ENCODE results near the gene ABHD2.

Gene ABHD2

GRCh38 chr15:89087161-89087829 lies 961 bp upstream of the ABHD2 start:
- peak overlapping the region; percentile 14 to 82; a peak in 3 of 4 replicates for H3K4me3 ChIP-seq (ENCODE audit: low read depth in 1 of 2, low read length in 2 of 2)
- TF ChIP-seq EZH2 (IDR thresholded peaks at IDR 0.05; ENCODE audit: borderline replicate concordance, low read depth, low read length, severe bottlenecking), result no peak
- TF ChIP-seq, protein P1, sequence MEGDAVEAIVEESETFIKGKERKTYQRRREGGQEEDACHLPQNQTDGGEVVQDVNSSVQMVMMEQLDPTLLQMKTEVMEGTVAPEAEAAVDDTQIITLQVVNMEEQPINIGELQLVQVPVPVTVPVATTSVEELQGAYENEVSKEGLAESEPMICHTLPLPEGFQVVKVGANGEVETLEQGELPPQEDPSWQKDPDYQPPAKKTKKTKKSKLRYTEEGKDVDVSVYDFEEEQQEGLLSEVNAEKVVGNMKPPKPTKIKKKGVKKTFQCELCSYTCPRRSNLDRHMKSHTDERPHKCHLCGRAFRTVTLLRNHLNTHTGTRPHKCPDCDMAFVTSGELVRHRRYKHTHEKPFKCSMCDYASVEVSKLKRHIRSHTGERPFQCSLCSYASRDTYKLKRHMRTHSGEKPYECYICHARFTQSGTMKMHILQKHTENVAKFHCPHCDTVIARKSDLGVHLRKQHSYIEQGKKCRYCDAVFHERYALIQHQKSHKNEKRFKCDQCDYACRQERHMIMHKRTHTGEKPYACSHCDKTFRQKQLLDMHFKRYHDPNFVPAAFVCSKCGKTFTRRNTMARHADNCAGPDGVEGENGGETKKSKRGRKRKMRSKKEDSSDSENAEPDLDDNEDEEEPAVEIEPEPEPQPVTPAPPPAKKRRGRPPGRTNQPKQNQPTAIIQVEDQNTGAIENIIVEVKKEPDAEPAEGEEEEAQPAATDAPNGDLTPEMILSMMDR (IDR thresholded peaks at IDR 0.05; ENCODE audit: borderline replicate concordance, extremely low read depth, low read length, poor library complexity, severe bottlenecking), result no peak
- DNase-seq (no peak), ATAC-seq (ENCODE audit: insufficient read depth, low read depth) (no peak)
- peak overlapping the region; percentile 53 for H3K9ac ChIP-seq (ENCODE audit: low read depth, low read length)
- peaks cover 12% of the 10 kb centered on the region for H3K79me2 ChIP-seq (ENCODE audit: insufficient read depth, low read length)
- H3K27me3 ChIP-seq (ENCODE audit: insufficient read depth, low read length, poor library complexity), result no peaks in the 10 kb centered on the region
- H3K4me2 ChIP-seq (ENCODE audit: insufficient read depth, low read length), result peak overlapping the region; percentile 98
- peaks cover 22% of the 10 kb centered on the region for H3K4me1 ChIP-seq (ENCODE audit: insufficient read depth, low read length)
- no peaks in the 10 kb centered on the region; the same call in 1 of the 2 replicates for H3K36me3 ChIP-seq (ENCODE audit: insufficient read depth, low read length)
- no peaks in the 10 kb centered on the region for H4K20me1 ChIP-seq (ENCODE audit: insufficient read depth, low read length)
- H3K27ac ChIP-seq (ENCODE audit: low read length), result peak overlapping the region; percentile 67
- no peaks in the 10 kb centered on the region for H3K9me3 ChIP-seq (ENCODE audit: insufficient read depth, low read length, severe bottlenecking)
- peak overlapping the region; percentile 71 for H2AFZ ChIP-seq (ENCODE audit: low read depth, low read length)

DNA sequence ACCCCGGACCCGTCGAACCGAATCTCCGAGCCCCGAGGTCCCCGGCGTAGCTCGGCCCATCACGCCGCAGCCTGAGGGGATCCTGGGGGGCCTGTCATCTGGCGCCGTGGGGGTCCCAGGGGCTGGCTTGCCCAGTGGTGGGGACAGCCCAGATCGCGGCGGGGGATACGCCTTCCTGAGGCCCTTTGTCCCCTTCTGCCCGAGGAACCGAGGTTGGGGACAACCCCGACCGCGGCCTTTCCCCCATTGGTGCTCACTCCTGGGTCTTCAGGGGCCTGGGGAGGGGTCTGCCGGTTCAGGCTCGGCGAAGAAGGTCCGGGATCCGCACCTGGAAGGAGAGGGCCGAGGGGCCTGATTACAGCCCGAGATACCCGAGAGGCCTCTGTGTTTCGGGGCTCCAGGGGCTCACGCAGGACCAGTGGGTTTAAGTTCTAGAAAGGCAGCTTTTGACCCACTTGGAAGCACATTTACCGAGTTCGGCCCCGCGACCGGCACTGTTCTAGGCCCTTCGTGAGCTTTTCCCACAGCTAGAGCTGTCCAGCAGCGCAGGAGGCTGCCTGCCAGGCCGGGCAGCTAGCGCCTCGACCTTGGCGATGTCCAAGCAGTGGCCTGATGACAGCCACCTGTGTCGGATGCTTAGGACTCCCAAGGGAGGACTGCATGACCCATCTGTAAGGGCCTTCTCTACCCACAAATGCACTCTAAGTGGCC lies 504 bp downstream of the ABHD2 start:
- peaks cover 22% of the 10 kb centered on the region for H3K4me1 ChIP-seq (ENCODE audit: insufficient read depth, low read length)
- H3K4me3 ChIP-seq (ENCODE audit: low read depth in 1 of 2, low read length in 2 of 2), result peak overlapping the region; percentile 82 to 85; a peak in 3 of 4 replicates
- no peaks in the 10 kb centered on the region for H3K9me3 ChIP-seq (ENCODE audit: insufficient read depth, low read length, severe bottlenecking)
- DNase-seq (no peak), ATAC-seq (ENCODE audit: insufficient read depth, low read depth) (no peak)
- peak overlapping the region; percentile 66 for H3K27ac ChIP-seq (ENCODE audit: low read length)
- H3K79me2 ChIP-seq (ENCODE audit: insufficient read depth, low read length), result peaks cover 17% of the 10 kb centered on the region
- TF ChIP-seq, protein P1 (IDR thresholded peaks at IDR 0.05; ENCODE audit: borderline replicate concordance, extremely low read depth, low read length, poor library complexity, severe bottlenecking), result no peak
- no peak for TF ChIP-seq EZH2 (IDR thresholded peaks at IDR 0.05; ENCODE audit: borderline replicate concordance, low read depth, low read length, severe bottlenecking)
- H2AFZ ChIP-seq (ENCODE audit: low read depth, low read length), result peak overlapping the region; percentile 76
- no peaks in the 10 kb centered on the region for H3K27me3 ChIP-seq (ENCODE audit: insufficient read depth, low read length, poor library complexity)
- H4K20me1 ChIP-seq (ENCODE audit: insufficient read depth, low read length), result no peaks in the 10 kb centered on the region; the same call in 1 of the 2 replicates
- peak overlapping the region; percentile 91 for H3K9ac ChIP-seq (ENCODE audit: low read depth, low read length)
- no peaks in the 10 kb centered on the region; the same call in 1 of the 2 replicates for H3K36me3 ChIP-seq (ENCODE audit: insufficient read depth, low read length)
- peak overlapping the region; percentile 98 for H3K4me2 ChIP-seq (ENCODE audit: insufficient read depth, low read length)

GRCh38 chr15:89089316-89090230 lies 1.3 kb downstream of the ABHD2 start:
- Histone ChIP-seq H2AFZ (ENCODE audit: low read depth, low read length) (no peak overlapping the region), H4K20me1 (ENCODE audit: insufficient read depth, low read length) (no peaks in the 10 kb centered on the region; the same call in 1 of the 2 replicates), H3K9me3 (ENCODE audit: insufficient read depth, low read length, severe bottlenecking) (no peaks in the 10 kb centered on the region), H3K36me3 (ENCODE audit: insufficient read depth, low read length) (no peaks in the 10 kb centered on the region; the same call in 1 of the 2 replicates), H3K4me2 (ENCODE audit: insufficient read depth, low read length) (peak overlapping the region; percentile 98), H3K9ac (ENCODE audit: low read depth, low read length) (peak overlapping the region; percentile 91; the same call in 1 of the 2 replicates), H3K27me3 (ENCODE audit: insufficient read depth, low read length, poor library complexity) (no peaks in the 10 kb centered on the region), H3K4me3 (ENCODE audit: low read depth in 1 of 2, low read length in 2 of 2) (peak overlapping the region; percentile 82 to 85; a peak in 3 of 4 replicates), H3K79me2 (ENCODE audit: insufficient read depth, low read length) (peaks cover 19% of the 10 kb centered on the region), H3K27ac (ENCODE audit: low read length) (peak overlapping the region; percentile 66; the same call in 1 of the 2 replicates), H3K4me1 (ENCODE audit: insufficient read depth, low read length) (peaks cover 22% of the 10 kb centered on the region)
- DNase-seq, result no peak
- TF ChIP-seq, protein P1 (IDR thresholded peaks at IDR 0.05; ENCODE audit: borderline replicate concordance, extremely low read depth, low read length, poor library complexity, severe bottlenecking), result no peak
- TF ChIP-seq EZH2 (IDR thresholded peaks at IDR 0.05; ENCODE audit: borderline replicate concordance, low read depth, low read length, severe bottlenecking), result no peak
- no peak for ATAC-seq (ENCODE audit: insufficient read depth, low read depth)

All from DND-41 (cell line).